Anterior cingulate cortex (tissue), 58 donors: Measurements from ENCODE around the gene ITGAL.
"Not testable (repeated sequence)": the region's sequence is repeated elsewhere in the genome, so short reads cannot be mapped to it uniquely, and the experiment has no call there.

Experiments used
- DNase-seq, 58 donors: peaks; one replicate each; lab custom pipeline; 2025; lab: John Stamatoyannopoulos, UW

Gene ITGAL

DNA sequence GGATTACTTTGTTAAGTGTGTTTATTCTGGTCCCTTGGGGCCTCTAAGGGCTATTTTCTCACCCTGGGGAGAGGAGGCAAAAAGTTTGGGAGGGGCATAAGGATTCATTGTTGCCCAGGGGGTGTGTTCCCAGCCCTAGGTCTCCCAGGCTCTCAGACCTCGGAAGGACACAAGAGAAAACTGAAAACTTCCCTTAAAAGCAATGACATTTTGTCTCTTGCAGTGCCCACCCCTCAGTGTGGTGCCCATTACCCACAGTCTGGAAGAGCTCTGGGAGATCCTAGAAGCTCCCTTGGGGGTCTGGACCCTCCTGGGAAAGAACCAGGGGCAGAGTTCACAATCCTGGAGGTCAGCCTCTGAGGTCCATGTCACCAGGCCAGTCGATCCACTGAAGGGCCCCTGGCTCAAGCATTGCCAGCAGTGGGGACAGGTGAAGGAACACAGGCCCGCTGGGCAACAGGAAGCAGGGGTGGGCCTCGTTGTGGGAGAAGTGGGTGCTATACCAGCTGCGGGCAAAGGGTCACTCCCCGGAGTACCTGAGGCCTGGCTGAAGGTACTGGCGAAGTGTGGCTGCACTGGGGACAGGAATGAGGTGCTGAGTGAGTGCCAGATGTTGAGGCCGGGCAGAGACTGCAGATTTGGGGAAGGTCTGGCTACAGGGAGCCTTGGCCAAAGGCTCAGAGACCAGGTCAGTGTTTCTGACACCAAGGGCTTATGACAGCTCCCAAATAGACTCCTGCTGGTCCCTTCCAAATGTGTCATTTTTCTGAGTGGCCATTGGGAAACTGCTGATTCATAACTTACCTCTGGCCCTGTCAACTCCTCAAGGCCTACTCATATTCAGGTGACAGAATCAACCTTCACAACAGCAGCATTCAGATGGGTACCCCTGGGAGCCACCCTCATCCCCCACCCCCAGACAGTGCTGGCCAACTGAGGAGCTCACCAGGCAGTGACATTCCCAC lies 66.7 kb downstream of the ITGAL start:
- no peak for DNase-seq

DNA sequence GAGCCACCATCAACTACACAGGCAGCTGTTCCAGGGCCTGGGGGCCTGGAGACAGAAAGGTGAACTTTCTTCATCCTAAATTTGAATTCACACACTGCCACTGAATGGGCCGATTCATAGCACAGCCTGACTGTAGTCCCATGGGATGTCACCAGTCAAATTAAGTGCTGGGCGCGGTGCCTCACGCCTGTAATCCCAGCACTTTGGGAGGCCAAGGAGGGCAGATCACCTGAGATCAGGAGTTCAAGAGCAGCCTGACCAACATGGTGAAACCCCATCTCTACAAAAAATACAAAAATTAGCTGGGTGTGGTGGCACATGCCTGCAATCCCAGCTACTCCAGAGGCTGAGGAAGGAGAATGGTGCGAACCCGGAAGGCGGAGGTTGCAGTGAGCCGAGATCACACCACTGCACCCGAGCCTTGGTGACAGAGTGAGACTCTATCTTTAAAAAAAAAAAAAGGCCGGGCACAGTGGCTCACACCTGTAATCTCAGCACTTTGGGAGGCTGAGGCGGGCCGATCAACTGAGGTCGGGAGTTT lies 67.5 kb downstream of the ITGAL start:
- not testable (repeated sequence) for DNase-seq

DNA sequence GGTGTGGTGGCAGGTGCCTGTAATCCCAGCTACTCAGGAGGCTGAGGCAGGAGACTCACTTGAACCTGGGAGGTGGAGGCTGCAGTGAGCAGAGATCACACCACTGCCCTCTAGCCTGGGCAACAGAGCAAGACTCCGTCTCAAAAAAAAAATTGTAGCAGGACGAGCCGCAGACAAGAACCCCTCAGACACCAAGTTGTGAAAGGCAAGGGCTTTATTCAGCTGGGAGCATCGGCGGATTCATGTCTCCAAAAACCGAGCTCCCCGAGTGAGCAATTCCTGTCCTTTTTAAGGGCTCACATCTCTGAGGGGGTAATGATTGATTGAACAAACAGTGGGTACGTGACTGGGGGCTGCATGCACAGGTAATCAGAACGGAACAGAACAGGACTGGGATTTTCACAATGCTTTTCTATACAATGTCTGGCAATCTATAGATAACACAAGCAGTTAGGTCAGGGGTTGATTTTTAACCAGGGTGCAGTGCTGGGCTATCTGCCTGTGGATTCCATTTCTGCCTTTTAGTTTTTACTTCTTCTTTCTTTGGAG lies 68.4 kb downstream of the ITGAL start:
- not testable (repeated sequence) for DNase-seq

- DNase-seq: no peak
Measured at GRCh38 chr16:30541502-30542329, 69.2 kb downstream of the ITGAL start.

DNA sequence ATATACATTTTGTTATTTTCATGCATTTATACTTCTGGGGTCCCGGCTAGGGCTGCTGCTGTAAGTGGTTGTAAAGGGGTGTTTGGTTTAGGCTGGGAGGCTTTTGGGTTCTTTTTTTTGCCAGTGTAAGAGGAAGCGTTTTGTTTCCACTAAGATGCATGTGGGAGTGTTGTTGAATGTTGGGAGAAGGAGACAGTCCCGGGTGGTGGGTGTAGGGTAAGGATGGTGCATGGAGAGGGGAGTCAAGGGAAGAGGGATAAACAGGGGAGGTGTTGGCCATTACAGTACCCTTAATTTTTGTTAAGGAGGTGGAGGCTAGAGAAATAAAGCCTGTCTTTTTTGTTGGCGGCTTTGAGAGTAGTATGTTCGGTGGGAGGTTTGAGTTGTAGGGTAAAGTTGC lies 70.5 kb downstream of the ITGAL start:
- no peak for DNase-seq

DNA sequence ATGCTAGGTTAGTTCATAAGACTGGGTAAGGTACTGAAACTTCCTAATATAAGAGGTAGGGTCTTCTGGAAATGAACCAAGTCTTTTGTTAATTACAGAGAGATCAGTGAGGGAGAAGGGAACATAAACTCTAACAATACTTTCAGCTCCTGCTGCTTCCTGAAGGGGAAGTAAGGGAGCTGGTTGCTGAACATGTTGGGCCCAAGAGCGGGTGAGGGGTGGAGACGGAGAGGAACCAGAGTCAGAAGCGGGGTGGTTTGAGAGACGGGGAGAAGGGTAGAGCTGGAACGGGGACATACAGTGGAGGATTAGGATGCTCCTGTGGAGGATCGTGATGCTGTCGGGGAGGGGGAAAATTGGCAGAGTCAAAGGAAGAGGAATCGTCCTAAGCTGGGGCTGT lies 73.6 kb downstream of the ITGAL start:
- no peak for DNase-seq

DNA sequence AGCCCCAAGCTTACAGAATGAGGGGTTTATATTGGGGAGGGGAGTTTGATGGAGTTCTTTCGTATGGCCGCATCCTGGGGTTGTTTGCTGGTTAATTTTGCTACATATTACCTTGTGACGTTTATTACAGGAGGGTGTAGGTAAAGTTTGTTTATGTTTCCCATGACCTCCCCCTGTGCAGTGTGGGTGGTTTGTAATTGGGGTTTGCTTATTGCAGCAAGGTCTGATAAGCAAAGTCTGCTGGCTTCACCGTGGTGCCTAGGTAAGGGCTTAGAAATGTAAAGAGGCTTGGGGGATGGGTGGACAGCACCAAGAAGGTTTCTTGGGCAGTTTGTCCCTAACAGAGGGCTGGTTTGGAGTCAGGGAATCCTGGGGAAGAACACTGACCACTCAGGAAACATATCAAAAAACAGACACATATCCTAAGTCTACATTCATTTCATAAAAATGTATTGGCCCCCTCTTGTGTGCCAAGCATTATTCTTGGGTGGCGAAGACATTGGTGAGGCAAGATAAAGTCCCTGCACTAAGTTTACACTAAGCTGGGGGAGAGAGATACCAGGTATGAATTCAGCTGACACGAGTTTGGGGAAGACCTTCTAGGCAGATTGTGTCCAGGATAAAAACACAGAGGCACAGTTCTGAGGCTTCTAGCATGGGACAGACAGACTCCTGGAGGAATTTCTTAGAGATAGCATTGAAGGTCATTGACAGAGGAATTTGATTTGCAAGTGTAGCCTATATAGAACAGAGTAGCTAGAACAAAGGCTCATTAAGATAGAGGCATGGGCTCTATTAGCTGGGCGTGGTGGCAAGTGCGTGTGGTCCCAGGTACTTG lies 76.1 kb downstream of the ITGAL start:
- no peak for DNase-seq

- DNase-seq: no peak
Measured at GRCh38 chr16:30551781-30552180, 79.2 kb downstream of the ITGAL start.

GRCh38 chr16:30552956-30553355 lies 80.4 kb downstream of the ITGAL start:
- no peak for DNase-seq

DNA sequence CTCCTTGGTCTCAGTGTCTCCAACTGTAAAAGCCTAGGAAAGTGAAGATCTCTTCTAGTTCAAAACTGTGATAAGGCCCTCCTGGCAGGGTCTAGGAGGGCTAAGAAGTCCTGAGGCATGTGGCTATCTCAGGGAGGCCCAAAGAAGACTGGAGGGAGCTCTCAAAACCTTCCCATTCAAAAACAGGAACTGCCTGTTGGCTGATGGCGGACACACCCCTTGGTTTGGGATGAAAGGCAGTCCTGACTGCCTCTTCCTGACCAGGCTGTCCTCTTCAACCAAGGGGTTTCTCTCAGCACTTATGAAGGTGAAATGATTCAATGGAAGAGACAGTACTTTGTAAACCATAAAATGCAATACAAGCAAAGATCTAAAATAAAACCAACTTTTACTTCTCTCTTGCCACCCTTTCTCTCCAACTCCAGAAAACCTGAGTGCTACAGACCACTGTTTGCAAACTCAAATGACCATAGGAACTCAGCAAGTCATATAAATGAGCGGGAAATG lies 80.9 kb downstream of the ITGAL start:
- DNase-seq: no peak

DNA sequence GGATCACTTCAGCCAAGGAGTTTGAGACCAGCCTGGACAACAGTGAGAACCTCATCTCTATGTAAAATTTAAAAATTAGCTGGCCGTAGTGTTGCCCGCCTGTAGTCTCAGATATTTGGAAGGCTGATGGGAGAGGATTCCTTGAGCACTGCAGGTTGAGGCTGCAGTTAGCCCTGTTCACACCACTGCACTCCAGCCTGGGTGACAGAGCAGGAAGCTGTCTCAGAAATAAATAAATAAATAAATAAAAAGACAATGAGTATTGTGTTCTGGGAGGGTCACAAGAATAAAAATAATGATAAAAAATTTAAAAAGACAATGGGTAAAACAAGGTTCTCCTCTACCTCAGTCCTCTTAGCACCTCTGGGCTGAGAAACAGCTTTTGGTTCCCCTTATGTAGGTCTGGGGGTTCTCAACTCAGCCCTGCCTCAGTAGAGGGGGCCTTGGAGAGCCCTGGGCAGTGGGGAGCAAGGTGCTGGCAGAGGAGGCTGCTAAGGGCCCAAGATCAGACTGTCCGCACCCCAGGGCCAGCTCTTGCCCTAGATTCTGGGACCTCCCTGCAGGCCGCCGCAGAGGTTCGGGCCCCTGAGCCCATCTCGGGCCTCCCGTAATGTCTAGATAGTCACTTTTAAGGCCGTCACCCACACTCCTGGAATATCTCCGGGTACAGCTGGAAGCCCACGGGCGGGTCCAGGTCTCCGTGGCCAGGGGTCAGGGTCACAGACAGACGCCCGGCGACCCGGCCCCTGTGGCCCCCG lies 82.2 kb downstream of the ITGAL start:
- DNase-seq: no peak

- no peak for DNase-seq
Measured at GRCh38 chr16:30555315-30556124, 83.0 kb downstream of the ITGAL start.

GRCh38 chr16:30556125-30556473 lies 83.6 kb downstream of the ITGAL start:
- no peak for DNase-seq

GRCh38 chr16:30557707-30557956 lies 85.1 kb downstream of the ITGAL start:
- peak in 1 of 58 donors; percentile 39 for DNase-seq

GRCh38 chr16:30557957-30558788 lies 85.6 kb downstream of the ITGAL start, which contains the start of gene ZNF764:
Gene ZNF764, minus strand, starts transcription at chr16:30558374. Its CDS starts 192 bp downstream, at chr16:30558182.
- peak; percentile 73 to 99 (median 97) for DNase-seq

DNA sequence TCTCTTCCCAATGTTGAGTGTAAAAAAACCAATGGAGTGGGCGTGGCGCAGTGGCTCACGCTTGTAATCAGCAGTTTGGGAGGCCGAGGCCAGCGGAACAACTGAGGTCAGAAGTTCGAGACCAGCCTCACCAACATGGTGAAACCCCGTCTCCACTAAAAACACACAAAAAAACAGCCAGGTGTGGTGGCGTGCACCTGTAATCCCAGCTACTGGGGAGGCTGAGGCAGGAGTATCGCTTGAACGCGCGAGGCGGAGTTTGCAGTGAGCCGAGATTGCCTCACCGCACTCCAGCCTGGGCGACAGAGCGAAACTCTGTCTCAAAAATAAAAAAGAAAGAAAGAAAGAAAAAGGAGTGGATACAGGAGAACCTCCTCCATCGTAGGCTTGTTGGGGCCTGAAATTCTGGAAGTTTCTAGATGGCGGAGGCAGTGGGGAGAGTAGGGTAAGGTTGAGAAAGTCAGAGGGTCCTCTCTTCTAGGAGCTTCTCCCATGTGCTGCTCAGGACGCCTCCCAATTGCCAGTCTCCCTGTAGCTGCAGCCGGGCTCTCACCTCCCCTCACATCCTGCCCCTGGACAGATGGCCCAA lies 86.3 kb downstream of the ITGAL start:
- no peak for DNase-seq

DNA sequence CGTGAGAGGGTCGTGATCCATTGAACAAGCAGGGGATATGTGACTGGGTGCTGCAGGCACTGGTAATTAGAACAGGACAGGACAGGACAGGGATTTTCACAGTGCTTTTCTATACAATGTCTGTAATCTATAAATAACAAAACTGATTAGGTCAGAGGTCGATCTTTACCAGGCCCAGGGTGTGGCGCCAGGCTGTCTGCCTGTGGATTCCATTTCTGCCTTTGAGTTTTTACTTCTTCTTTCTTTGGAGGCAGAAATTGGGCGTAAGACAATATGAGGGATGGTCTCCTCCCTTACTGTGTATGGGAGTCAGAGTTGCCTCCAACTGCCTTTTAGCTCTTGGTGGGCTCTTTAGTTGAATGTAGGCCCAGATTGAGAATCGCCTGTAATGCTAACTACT lies 87.1 kb downstream of the ITGAL start:
- no peak for DNase-seq
